Thoracic aorta (tissue), 2 donors: ENCODE data around the gene PRKN. TPM values are rescaled to one million over a fixed set of nuclear protein-coding genes. Genes with fewer than 3 reads are reported as not detected.

Source experiments
- ATAC-seq: fragments of 150-250 bp; one replicate; pipeline ENCODE4 v1.8.0; 2017; ENCODE audit warnings: low read depth; ENCODE audit not compliant: insufficient number of reproducible peaks, low FRiP score
- DNase-seq: peaks from one replicate; pipeline ENCODE4 v3.0.0-alpha.2; 2020; ENCODE audit warnings: low spot score
- H3K27ac ChIP-seq, 2 donors: fragments of 200-600 bp; sonication (generic); 1 replicate in 1 of 2; 2 replicates in 1 of 2; pipeline ENCODE4 v1.5.1; 2016; ENCODE audit warnings: mild to moderate bottlenecking in 2 of 2, moderate library complexity in 2 of 2
- H3K27me3 ChIP-seq: fragments of 200-600 bp; sonication (generic); replicated peaks from 2 replicates; pipeline ENCODE4 v1.6.0; 2016; ENCODE audit warnings: mild to moderate bottlenecking; ENCODE audit not compliant: insufficient read depth
- H3K36me3 ChIP-seq: fragments of 200-600 bp; sonication (generic); one replicate; pipeline ENCODE4 v1.5.1; 2016
- H3K4me1 ChIP-seq, 2 donors: fragments of 200-600 bp; sonication (generic); 1 replicate in 1 of 2; 2 replicates in 1 of 2; pipeline versions ENCODE4 v1.5.1 to v1.6.0; 2016; ENCODE audit warnings: low read depth in 2 of 2, mild to moderate bottlenecking in 1 of 2; ENCODE audit not compliant: control insufficient read depth in 1 of 2
- H3K4me3 ChIP-seq: fragments of 200-600 bp; sonication (generic); 2 replicates; pipeline ENCODE4 v1.5.1; 2016; ENCODE audit warnings: mild to moderate bottlenecking
- H3K9me3 ChIP-seq: fragments of 200-600 bp; sonication (generic); 2 replicates; pipeline ENCODE4 v1.5.1; 2016
- CTCF ChIP-seq: fragments of 200-600 bp; sonication (generic); IDR thresholded peaks from one replicate; pipeline ENCODE4 v1.5.1; 2019; ENCODE audit warnings: antibody characterized with exemption
- total RNA-seq, 2 donors: library from RNA; depleted of rRNA; stranded (reverse); fragments of >200 nt; gene quantifications; one replicate each; pipeline versions ENCODE4 v1.1.0 to v1.2.3, GENCODE V29; 2016

PRKN gene
- total RNA-seq, 2 donors from 2014 or later, result 10.4 to 23.8 TPM

- no peak for DNase-seq
- Histone ChIP-seq H3K4me3 (no peak overlapping the region), H3K9me3 (no peaks in the 10 kb centered on the region), H3K4me1 (no peaks in the 10 kb centered on the region), H3K27me3 (no peaks in the 10 kb centered on the region), H3K36me3 (no peaks in the 10 kb centered on the region), H3K27ac (no peak overlapping the region)
- TF ChIP-seq CTCF, result no peak
- ATAC-seq, result no peak
Measured at GRCh38 chr6:161561908-161562307, 1165.7 kb downstream of the PRKN start.

DNA sequence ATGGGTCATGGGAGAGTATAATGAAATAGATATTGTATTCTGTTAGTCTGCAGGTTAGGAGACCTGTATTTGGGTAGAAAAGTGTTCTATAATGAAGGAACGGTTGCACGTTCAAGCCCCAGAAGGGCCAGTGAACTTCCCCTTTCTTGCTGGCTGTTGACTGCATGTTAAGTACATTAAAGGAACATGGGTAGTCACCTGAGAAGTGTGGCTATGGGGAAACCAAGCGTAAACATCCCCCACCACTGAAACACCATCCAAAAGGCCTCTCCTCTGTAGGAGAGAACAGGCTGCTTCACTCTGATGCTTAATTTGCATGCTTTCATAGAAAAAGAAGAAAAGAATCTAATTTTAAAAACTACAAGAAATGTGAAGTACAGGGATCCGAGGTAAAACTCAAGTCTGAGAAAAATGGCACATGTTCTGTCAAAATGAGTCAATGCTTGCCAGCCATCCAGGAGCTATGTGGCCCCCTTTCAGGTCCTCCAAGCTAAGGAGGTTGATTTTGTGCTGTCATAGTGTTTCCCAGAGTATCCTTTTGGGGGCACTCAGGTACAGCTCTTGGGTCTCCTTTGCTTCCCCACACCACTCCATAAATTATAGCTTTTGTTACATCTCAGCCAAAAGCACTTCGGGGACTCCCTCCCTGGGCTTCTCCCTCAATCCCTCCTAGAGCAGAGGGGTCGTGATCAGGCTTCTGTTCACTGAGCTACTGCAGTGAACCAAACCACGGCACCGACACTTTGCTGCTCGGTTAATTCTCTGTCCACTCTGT lies 1170.0 kb downstream of the PRKN start:
- ATAC-seq, result no peak
- H3K4me1 ChIP-seq, result no peaks in the 10 kb centered on the region
- no peak overlapping the region for H3K4me3 ChIP-seq
- DNase-seq, result no peak
- no peak for TF ChIP-seq CTCF
- no peaks in the 10 kb centered on the region for H3K36me3 ChIP-seq
- H3K27me3 ChIP-seq, result no peaks in the 10 kb centered on the region
- peaks cover 4% of the 10 kb centered on the region for H3K9me3 ChIP-seq
- H3K27ac ChIP-seq, result no peak overlapping the region

DNA sequence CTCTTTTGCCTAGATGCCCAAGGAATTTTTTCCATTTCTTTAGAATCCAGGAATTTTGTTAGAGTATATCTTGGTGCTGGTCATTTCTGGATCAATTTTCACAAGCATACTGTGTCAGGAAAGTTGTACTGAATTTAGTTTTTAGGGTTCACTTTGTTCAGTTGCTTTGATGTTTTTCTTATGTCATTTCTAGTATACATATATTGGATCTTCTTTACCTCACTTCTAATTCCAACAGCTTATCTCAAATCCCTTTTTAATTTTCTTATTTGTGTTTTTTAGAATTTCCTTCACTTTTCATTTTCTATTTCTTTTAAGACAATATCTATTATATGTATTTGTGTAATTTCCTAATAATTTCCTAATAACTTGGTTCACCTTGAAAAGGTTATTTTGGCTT lies 1172.7 kb downstream of the PRKN start:
- Histone ChIP-seq H3K4me3 (no peak overlapping the region), H3K4me1 (no peaks in the 10 kb centered on the region), H3K9me3 (peaks cover 4% of the 10 kb centered on the region), H3K27me3 (no peaks in the 10 kb centered on the region), H3K27ac (no peak overlapping the region), H3K36me3 (no peaks in the 10 kb centered on the region)
- DNase-seq (no peak), ATAC-seq (no peak)
- TF ChIP-seq CTCF, result no peak

DNA sequence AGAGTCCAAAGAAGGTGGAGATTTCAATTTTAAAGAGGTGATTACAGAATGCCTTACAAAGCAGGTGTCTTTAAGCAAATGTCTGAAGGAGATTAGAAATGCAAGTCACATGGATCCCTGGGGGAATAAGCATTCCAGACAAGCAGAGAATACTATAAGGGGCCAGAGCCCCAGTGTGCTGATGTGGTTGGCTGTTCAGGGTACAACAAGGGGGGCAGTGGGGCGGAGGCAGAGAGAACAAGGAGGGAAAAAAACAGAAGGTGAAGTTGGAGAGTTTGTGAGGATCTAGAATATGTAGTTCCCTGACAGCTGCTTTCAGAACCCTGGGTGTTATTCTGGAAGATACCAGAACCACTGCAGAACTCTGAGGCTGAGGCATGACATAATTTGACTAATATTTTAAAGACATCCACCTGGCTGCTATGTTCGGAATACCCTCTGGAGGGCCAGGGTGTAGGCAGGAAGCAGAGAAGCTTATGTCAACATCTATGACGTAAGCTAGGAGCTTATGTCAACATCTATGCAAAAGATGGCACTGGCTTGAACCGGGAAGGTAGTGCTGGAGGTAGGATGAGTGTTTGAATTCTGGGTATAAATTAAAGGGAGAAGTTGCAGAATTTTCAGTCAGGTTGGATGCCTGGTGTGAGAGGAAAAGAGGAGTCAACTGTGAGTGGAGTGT lies 1177.5 kb downstream of the PRKN start:
- H3K27ac ChIP-seq, result no peak overlapping the region
- peaks cover 4% of the 10 kb centered on the region for H3K9me3 ChIP-seq
- TF ChIP-seq CTCF, result no peak
- no peaks in the 10 kb centered on the region for H3K27me3 ChIP-seq
- DNase-seq (no peak), ATAC-seq (no peak)
- H3K4me3 ChIP-seq, result no peak overlapping the region
- no peaks in the 10 kb centered on the region for H3K4me1 ChIP-seq
- H3K36me3 ChIP-seq, result no peaks in the 10 kb centered on the region

GRCh38 chr6:161548713-161549296 lies 1178.8 kb downstream of the PRKN start:
- TF ChIP-seq CTCF, result no peak
- H3K9me3 ChIP-seq, result no peaks in the 10 kb centered on the region
- no peaks in the 10 kb centered on the region for H3K27me3 ChIP-seq
- H3K4me3 ChIP-seq, result no peak overlapping the region
- no peak overlapping the region for H3K27ac ChIP-seq
- no peak for ATAC-seq
- H3K4me1 ChIP-seq, result no peaks in the 10 kb centered on the region
- no peaks in the 10 kb centered on the region for H3K36me3 ChIP-seq
- DNase-seq, result no peak
